NCI-H510A (cell line): ENCODE data around the gene TMEM272.

Source experiments
- DNase-seq: peaks from one replicate; lab custom pipeline; 2025; lab: John Stamatoyannopoulos, UW

The TMEM272 gene

DNA sequence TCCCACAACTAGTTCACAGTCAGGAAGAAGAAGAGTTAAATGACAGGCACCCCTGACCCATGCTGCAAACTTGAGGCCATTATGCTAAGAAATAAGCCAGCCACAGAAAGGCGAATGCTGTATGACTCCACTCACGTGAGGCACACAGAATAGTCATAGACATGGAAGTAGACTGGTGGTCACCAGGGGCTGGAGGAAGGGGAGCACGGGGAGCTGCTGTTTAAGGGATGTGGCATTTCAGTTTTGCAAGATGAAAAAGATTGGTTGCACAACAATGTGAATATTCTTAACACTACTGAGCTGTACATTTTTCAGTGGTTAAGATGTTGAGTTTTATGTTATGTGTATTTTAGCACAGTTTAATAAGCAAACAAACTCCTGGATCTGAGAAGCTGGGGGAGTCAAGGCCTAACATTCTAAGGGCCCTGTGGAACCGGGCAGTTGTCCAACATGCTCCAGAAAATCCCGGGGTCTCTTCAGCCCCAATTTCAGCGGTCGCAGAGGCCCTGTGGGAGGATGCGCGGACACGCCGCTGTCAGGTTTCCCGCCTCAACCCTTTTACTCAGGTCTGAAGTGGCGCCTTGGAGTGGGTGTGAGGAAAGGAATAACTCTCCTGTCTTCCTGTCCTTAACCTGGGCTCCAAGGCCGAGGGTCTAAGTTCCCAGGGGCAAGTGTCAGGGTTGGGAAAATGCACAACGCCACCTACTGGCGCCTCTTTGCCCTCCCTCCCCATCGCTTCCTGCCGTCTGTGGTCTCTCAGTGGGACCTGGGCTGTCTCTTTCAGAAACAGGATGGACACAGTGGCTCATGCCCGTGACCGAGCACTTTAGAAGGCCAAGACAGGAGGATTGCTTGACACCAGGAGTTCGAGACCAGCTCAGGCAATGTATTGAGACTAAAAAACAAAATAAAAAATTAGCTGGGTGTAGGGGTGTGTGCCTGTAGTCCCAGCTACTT, 4.4 kb upstream of the TMEM272 start:
- no peak for DNase-seq

DNA sequence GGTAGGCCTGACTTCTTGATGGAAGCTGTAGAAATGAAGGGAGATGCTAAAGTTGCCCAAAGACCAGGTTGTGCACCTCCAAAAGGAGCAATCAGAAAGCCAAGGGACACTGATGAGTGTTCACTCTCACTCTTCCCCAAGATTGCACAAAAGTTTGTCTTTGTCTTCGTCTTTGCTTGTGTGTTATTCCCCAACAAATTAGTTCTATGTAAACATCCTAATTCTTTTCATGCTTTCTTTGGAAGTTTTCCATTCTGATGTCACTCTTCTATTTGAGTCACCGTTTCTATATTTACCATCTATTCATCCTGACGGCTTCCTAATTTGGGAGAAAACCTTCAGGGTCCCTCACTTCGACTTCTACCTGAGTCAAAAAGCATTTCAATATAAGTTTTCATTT, 3.7 kb upstream of the TMEM272 start:
- DNase-seq = no peak

DNA sequence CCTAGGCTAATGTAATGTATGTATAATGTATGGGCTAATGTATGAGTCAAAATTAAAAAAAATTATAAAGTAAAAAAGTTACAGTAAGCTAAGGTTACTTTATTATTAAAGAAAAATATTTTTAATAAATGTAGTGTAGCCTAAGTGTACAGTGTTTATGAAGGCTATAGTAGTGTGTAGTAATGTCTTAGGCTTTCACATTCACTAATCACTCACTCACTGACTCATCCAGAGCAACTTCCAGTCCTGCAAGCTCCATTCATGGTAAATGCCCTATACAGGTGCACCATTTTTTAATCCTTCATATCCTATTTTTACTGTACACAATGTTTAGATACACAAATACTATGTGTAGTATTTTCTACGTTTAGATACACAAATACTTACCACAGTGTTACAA, 1.8 kb upstream of the TMEM272 start:
- no peak for DNase-seq

DNA sequence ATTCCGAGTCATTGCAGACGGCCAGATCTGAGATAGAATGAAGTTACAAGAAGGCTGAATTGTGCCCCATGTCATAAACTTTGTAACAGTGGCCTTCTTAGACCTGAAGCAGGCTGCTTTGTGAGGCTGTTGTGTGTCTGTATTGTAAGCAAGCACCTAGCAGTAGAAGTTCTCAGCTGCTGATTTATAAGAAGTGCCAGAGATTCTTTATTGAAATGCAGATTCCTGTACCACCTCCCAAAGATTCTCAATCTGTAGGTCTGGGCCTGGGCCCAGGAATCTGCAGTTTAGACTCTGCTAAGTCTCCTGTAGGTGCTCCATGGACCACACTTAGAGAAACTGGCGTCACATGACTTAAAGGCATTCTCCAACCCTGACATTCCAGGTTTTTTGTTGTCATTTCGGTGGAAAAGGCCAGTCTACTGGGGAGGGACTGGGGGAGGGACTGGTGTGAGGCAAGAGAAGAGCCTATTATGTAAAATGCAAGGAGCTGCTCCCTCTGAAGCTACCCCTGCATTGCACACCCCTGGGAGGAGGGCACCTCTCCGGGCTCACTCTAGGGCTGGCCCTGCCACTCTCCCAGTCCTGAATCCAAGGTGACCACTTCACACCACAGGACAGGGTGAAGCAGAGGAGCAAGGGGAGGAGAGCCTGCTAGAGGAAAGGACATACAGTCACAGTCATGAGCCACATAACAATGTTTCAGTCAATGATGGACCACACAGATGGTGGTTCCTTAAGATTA, 769 bp upstream of the TMEM272 start:
- no peak for DNase-seq

DNA sequence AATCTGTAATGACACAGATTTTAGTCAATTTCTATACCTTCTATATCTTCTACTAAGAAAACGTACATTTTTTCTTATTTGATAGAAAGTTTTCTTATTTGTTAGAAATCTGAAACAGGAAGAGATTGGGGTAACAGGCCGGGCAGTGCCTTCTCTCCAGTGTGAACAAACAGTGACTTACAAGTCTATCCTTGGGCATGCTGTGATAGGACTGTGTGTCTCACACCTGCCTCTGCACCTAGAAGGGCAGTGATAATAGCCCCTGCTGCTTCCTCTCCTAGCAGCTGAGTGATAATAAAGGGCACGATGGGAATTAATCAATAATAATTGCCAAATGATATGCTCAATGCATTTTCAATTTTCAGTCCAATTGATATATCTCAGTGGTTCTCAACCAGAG, 1.4 kb downstream of the TMEM272 start:
- DNase-seq = no peak

DNA sequence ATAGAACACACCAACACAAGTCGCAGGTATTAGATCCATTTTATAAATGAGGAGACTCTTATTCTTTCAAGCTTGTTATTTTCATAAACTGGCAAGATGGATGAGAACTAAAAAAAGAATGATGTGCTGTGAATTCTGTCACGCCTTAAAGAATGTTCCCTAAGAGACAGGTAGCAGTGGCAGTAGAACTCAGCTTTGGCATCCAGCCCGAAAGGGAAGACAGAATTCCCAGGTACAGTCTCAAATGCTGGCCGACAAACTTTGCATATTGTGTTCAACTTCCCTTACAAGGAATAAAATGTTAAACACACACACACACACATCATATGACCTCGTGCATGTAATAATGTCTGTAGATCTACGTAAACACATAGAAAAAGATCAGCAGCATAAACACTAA, 3.2 kb downstream of the TMEM272 start:
- no peak for DNase-seq

DNA sequence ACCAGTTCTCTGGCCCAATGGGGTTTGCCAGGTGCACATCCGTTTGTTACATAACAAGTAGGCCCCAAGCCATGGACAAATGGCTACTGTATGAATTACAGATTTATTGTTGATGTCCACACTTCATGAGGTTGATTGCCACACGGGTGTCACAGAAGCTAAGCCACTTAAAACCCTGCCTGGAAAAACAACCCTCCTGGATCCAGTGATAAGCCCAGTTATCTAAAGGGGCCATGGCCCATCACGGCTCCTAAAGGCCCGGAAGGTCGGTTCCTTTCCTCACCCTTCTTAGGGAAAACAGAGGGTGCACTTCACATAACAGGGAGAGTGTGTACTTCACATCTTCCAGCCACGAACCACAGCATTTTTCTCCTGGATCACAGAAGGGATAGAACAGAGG, 4.1 kb downstream of the TMEM272 start:
- DNase-seq = no peak

DNA sequence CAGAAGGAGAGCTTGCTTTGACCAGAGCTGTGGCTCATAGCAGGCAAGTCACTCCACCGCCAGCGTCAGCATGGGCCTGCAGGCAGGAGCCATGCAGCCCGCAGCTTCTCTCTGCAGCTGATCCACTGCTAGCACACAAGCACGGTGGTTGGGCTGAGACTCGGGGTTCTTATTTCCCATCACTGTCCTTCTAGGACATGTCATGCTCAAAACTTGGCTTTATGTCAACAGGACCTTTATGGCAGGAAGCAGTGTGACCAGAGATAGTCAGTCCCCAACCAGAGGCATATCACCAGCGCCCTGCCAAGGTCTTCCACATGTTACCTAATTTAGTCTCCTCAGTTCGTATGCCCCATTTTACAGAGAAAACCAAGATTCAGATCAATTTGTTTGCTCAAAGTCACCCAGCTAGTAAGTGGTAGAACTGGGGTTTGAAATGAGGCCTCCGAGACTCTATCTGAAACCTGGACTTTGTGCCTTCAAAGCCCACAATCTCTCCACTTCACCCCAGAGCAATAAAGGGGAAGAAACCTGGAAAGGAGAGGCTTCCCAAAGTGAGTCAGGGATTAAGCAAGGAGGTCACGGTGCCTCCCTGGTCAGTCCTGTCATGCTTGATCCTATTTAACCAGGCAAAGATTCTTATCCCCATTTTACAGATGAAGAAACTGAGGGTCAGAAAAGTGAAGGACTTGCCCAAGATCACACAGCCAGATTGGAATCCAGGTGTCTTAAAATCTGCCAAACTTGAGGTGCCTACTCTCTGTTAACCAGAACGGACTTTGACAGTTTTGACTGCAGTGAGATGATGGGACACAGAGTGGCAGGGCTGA, 5.1 kb downstream of the TMEM272 start:
- no peak for DNase-seq

DNA sequence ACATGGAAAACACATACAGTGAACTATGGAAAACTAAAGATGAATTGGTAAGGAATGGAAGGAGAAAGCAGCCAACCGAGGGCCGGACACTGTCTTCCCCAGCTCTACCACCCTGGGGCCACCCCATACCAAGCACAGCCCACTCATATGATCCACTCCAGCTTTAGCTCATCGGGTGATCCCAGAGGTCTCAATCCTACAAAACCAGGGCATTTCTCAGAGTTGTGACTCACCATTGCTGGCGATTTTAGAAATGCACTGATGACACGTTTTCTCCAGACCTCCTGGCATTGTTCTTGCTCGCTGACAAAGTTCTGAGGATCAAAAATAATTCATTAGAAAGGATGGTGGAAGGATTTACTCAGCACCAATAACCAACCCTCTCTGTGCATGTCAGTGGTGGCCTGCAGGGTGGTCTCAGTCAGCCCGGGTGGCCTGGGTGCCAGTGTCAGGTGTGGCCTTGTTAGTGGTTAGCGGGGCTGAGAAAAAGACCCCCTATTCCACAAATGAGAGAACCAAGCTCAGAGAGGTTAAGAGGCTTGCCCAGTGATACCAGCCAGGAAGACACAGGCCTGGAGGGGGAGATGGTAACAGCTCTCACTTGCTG, 6.6 kb downstream of the TMEM272 start:
- no peak for DNase-seq

DNA sequence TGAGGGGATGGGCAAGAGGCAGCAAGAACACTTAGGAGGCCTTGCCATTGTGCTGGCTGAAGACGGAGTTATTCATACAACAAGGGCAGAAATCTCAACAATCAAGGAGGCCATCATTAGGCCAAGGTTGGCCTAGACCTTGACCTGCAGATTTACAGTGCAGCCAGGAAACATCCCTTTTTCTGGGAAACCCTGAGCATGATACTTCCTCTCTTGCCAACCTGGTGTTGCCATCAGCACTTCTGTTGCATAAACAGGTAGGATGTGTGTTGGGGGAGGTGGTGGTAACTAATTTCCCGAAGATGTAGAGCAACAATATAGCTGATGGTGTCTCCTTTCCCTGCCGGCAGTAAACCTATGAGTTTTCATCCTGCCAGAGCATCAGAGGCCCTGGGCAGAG, 8.0 kb downstream of the TMEM272 start:
- DNase-seq = no peak

DNA sequence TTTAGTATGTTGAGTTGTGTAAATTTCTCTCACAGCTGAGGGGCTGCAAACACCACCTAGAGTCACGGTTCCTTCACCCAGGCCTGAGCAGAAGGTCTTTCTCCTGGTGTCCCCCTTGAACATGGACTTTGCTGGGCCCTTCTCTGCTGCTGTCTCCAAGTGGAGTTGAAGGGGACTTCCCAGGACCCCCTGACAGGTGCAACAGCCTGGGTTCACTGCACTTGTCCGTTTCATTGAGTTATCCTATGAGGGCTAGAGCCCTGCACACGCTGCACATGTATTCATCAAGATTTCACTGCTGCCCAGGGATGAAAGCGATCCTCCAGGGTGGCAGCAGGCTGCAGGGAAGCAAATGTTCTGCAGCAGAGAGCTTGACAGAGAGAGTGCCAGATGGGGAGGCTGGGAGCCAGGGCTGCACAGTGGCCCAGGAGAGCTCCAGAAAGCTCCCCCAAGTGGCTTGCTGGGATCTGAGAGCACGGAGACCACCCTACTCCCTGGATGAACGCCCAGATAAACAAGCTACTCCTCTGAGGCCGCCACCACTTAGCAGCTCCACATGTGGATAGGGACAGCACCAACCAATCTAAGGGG, 10.3 kb downstream of the TMEM272 start:
- no peak for DNase-seq

DNA sequence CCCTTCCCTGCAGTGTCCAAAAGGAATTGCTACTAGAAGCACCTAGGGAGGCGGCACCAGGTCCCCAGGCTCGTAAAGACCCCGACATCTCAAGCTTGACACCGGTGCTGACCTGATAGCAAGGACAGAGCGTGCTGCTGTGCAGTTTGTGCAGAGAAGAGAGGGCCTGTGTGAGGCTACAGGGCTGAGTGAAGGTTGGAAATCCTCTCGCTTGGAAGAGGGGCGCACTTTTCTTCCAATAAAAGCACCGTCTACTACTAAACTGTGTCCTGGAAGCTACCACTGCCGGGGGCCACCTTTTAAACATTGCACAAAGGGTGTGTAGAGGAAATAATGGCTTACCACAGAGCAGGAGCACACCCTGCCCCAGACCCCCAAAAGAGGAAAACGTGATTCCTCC, 11.0 kb downstream of the TMEM272 start:
- no peak for DNase-seq

DNA sequence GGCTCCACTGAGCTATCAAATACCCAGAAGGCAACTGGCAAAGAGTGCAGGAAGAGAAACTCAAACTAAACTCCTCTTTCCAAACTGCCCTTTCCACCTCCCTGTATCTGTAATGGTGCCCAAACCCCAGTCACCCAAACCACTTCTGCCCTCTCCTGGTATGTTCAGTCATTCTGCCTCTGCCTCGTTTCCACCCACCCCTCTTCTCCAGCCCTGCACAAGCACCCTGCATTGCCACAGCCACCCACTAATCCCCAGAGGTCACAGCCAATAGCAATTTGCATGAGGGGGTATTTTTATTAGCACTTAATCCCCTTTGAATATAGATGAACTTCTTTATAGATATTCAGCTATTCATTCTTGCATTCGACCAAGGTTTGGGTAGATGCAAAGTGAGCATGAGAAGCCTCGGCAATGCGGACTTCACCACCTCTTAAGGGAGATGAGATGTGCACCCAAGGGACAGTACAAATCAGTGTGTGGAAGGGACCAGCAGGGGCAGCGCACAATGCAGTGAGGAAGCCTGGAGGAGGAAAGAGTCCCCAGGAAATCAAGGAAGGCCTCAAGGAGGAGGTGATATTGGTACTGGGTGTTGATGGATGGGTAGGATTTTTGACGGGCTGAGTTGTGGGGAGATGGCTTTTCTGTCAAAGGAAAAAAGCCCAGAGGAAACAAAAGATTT, 12.4 kb downstream of the TMEM272 start:
- no peak for DNase-seq

DNA sequence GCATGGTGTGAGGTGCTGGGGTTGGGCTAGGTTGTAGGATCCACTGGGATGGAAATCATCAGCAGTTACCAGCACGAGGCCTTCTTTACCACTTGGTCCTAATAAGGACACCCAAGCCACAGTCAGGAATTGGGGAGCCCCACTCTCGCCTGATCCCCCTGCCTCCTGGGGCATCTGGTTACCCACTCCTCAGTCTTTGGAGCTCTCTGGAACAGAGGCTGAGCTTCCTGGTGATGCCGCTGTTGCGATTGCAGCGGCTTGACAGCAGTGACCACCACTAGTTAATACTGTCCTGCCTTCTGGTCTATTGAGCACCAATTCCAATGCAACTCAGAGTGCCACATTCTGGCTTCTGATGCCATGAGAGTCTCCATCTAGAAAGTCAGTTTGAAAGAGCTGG, 13.5 kb downstream of the TMEM272 start:
- no peak for DNase-seq

DNA sequence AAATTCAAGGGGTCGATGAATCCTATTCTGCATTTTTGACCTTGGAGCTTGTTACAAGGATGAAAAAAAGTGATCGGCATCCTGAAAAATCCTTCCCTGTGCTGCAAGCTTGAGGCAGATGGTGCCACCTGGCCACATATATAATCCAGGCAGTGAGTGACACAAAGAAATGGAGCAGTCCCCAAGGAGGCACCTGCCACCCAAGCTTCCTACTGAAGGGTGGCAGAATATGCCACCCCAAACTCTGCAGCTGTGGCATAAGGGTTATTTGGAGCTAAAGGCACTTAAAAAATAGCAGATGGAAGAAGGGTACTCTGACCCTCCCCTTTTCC, 15.4 kb downstream of the TMEM272 start:
- DNase-seq = no peak

DNA sequence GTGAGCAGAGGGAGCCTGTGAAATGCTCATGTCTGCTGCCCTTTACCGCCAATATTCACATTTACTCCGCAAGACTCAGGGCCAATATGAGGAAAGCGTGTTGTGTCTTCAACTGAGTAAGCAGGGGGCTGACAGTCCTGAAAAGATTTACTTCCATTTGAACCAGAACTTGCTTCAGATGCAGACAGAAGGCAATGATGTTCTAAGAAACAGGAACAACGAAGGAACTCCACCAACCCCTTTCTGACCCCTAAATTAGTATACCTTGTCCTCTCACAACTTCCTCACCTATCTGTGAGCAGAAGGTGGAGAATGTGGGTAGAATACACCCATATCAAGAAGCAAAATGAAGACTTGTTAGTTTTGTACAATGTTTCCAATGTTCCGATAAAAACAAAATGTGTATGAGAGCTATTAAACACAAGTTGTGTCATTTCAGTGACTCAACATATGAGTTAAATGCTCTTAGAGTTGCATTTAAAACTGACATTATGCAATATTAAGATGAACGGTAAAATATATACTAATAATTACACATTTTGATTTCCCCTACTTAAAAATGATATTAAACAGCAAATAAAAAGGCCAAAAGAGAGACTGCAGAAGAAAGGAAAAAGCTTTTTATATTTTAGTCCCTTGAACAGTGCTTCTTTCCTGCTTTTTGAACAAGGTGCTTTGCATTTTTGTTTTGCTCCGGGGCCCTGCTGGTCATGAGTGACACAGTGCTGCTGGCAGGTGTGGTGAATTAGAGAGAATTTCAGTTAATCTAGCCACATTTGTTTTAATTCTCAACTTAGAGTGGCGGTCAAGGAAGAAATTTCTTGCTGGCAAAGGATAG, 16.0 kb downstream of the TMEM272 start:
- DNase-seq = no peak

DNA sequence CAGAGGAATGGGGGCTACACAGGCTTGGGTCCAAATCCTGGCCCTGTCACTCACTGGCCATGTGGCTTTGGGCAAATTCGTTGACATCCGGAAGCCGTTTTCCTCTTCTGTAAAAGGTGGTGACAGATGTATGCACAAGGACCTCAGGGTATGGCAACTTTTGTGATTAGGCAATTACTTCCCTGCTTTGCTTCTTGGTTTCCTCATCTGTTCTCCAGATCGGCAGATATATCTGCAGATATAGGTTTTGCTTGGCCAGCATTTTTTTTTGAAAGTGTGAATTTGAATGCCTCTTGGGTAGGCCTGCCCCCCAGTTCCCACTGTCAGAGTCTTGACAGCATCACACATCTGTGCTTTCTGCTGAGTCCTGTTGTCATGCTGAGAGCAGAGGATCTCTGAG, 17.7 kb downstream of the TMEM272 start:
- no peak for DNase-seq

DNA sequence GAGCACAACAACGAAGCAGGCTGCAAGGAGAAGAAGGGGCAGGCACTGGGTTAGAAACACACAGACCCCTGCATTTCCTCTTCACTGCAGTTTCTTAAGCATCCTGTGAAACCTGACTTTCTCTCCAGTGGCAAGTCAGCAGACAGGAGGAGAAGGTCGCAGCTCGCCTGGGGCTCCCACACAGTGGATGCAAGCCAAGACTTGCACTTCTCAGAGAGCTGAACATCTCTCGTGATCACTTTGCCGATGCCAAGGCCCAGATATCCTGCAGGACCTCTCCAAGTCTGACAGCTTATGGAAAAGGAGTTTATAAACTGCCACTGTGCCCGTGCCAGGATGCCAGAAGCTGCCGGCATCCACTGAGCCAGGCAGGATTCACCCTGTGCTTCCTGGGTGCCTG, 18.4 kb downstream of the TMEM272 start:
- DNase-seq = no peak

DNA sequence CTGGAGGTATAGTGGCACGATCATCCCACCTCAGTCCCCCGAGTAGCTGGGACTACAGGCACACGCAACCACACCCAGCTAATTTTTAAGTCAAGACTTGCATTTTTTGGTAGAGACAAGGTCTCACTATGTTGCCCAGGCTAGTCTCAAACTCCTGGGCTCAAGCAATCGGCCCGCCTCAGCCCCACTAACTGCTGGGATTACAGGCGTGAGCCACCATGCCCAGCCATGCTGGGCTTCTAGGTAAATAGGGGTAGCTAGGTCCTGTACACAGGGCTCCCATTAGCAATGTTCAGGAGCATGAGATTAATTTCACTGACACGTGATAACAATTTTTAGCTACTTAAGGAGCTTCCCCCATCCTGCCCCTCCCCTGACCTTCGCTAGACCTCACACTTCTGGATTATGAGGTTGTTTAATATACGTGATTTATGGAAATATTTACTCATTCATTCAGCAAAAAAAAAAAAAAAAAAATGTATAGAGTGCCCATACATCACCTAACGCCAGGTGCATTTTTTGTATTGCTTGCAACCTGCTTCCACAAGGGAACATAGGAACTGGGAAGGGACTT, 19.2 kb downstream of the TMEM272 start:
- DNase-seq = no peak

DNA sequence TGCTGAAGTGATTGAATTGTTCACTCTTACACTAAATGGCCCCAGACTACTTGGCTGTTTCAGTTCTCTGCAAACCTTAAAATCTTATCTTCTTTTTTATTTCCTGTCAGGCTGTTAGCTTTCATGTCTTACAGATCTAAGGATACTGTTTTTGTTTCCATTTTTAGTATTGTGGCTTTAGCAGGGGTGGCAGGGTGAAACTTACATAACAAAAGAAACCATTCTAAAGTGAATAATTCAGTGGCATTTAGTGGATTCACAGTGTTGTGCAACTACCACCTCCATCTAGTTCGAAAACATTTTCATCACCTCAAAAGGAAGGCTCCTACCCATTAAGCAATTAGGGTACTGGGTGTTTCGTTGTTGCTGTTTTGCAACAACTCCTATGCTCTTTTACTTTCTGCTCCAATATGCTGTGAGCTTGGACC, 19.8 kb downstream of the TMEM272 start:
- DNase-seq = no peak
